CD4-positive, alpha-beta T cell (primary cell): ENCODE data around the gene PLEKHO1. TPM values are rescaled to one million over a fixed set of nuclear protein-coding genes. Genes with fewer than 3 reads are reported as not detected.
"Not testable (repeated sequence)": the region's sequence is repeated elsewhere in the genome, so short reads cannot be mapped to it uniquely, and the experiment has no call there.

Experiments used
- ATAC-seq: fragments of 200-7000 bp; cut with Tn5 transposase; one replicate; pipeline ENCODE4 v1.10.0; 2022; ENCODE audit warnings: mild to moderate bottlenecking; ENCODE audit not compliant: poor library complexity
- CTCF ChIA-PET: fragments of 350-600 bp; sonication (Branson Sonifier 250); formaldehyde crosslinking; loops from one replicate; lab custom pipeline; 2021; ENCODE audit warnings: antibody characterized with exemption, inconsistent platforms; lab: Charles Lee
- POLR2A ChIA-PET: fragments of 350-600 bp; sonication (Branson Sonifier 250); formaldehyde crosslinking; loops from one replicate; lab custom pipeline; 2021; ENCODE audit warnings: antibody characterized with exemption, inconsistent platforms; lab: Charles Lee
- DNase-seq, 14 experiments: peaks; one replicate each; pipeline ENCODE4 v3.0.0-alpha.2; 2013 to 2020; ENCODE audit warnings: mixed read lengths in 2 of 14
- H3K27ac ChIP-seq, 2 donors: one replicate each; pipeline versions ENCODE4 v1.5.1 to v1.7.0; 2013; ENCODE audit warnings: low read length in 2 of 2, low read depth in 1 of 2, mild to moderate bottlenecking in 1 of 2
- H3K27me3 ChIP-seq, 2 experiments: 1 replicate in 1 of 2; 2 replicates in 1 of 2; pipeline versions ENCODE4 v1.6.1 to v1.7.0; 2013; ENCODE audit warnings: low read length in 2 of 2, control low read depth in 1 of 2, mild to moderate bottlenecking in 1 of 2, moderate library complexity in 1 of 2; ENCODE audit not compliant: insufficient read depth in 2 of 2, control insufficient read depth in 1 of 2
- H3K36me3 ChIP-seq: one replicate; pipeline ENCODE4 v1.6.1; 2013; ENCODE audit warnings: low read length, control low read depth; ENCODE audit not compliant: insufficient read depth
- H3K4me1 ChIP-seq: one replicate; pipeline ENCODE4 v1.6.1; 2013; ENCODE audit warnings: low read length, control low read depth; ENCODE audit not compliant: insufficient read depth
- H3K4me3 ChIP-seq: one replicate; pipeline ENCODE4 v1.5.1; 2013; ENCODE audit warnings: mild to moderate bottlenecking, low read length, moderate library complexity
- H3K9me3 ChIP-seq, 2 experiments: 1 replicate in 1 of 2; 2 replicates in 1 of 2; pipeline versions ENCODE4 v1.6.1 to v1.7.0; 2013; ENCODE audit warnings: low read length in 2 of 2, mild to moderate bottlenecking in 2 of 2, control low read depth in 1 of 2, moderate library complexity in 1 of 2; ENCODE audit not compliant: control insufficient read depth in 1 of 2, insufficient read depth in 1 of 2
- H3K27ac Mint-ChIP-seq: one replicate; pipeline ENCODE4 v1.8.0; 2020; ENCODE audit warnings: mixed read lengths
- H3K27me3 Mint-ChIP-seq: one replicate; pipeline ENCODE4 v1.8.0; 2021; ENCODE audit warnings: mixed read lengths
- H3K36me3 Mint-ChIP-seq: one replicate; pipeline ENCODE4 v1.8.0; 2021; ENCODE audit warnings: low read depth, mixed read lengths
- H3K4me1 Mint-ChIP-seq: one replicate; pipeline ENCODE4 v1.8.0; 2021; ENCODE audit warnings: low read depth, mixed read lengths
- H3K4me3 Mint-ChIP-seq: one replicate; pipeline ENCODE4 v1.8.0; 2020; ENCODE audit warnings: mild to moderate bottlenecking, mixed read lengths
- H3K9me3 Mint-ChIP-seq: one replicate; pipeline ENCODE4 v1.8.0; 2020; ENCODE audit warnings: mixed read lengths
- CTCF ChIP-seq: fragments of 200-600 bp; IDR thresholded peaks from one replicate; pipeline ENCODE4 v1.8.0; 2022; ENCODE audit warnings: antibody characterized with exemption, mild to moderate bottlenecking
- intact Hi-C, 2 experiments: fragments of 100-400 bp; cut with DNase I in 1 of 2; cut with micrococcal nuclease in 1 of 2; formaldehyde crosslinking; loops; one replicate each; pipeline versions ENCODE4 v1.15.1 to v1.9.0; 2023 to 2025; cut with DNase I, micrococcal nuclease
- total RNA-seq, 174 experiments: library from RNA in 2 of 174; stranded (reverse) in 2 of 174; gene quantifications; one replicate each; pipeline ENCODE4 v1.2.3 and lab custom pipeline; 2021 to 2026

The PLEKHO1 gene
- total RNA-seq, 2 experiments from 2014 or later, result 97.6 to 110 TPM

- H3K4me3 Mint-ChIP-seq, result no peak overlapping the region
- Histone ChIP-seq H3K9me3 (no peaks in the 10 kb centered on the region), H3K36me3 (no peaks in the 10 kb centered on the region), H3K4me3 (no peak overlapping the region), H3K27me3 (no peaks in the 10 kb centered on the region), H3K27ac (no peak overlapping the region), H3K4me1 (no peaks in the 10 kb centered on the region)
- DNase-seq, result no peak
- no peaks in the 10 kb centered on the region for H3K9me3 Mint-ChIP-seq
- H3K27ac Mint-ChIP-seq, result no peak overlapping the region
- H3K4me1 Mint-ChIP-seq, result no peaks in the 10 kb centered on the region
- intact Hi-C loops, result no loop called here
- ChIA-PET CTCF (no interaction called here), POLR2A (no interaction called here)
- H3K36me3 Mint-ChIP-seq, result no peaks in the 10 kb centered on the region
- TF ChIP-seq CTCF, result no peak
- peaks cover 9% of the 10 kb centered on the region for H3K27me3 Mint-ChIP-seq
- ATAC-seq, result no peak
Measured at GRCh38 chr1:150194381-150195031, 44.8 kb downstream of the PLEKHO1 start.

- Histone ChIP-seq H3K4me1 (no peaks in the 10 kb centered on the region), H3K27me3 (no peaks in the 10 kb centered on the region), H3K27ac (no peak overlapping the region), H3K4me3 (no peak overlapping the region), H3K9me3 (no peaks in the 10 kb centered on the region), H3K36me3 (no peaks in the 10 kb centered on the region)
- Mint-ChIP-seq H3K9me3 (no peaks in the 10 kb centered on the region), H3K4me1 (no peaks in the 10 kb centered on the region), H3K4me3 (no peak overlapping the region), H3K36me3 (no peaks in the 10 kb centered on the region), H3K27me3 (peaks cover 5% of the 10 kb centered on the region), H3K27ac (no peak overlapping the region)
- POLR2A ChIA-PET, result no interaction called here
- CTCF ChIA-PET, result no interaction called here
- no peak for TF ChIP-seq CTCF
- no peak for ATAC-seq
- DNase-seq, result no peak
- intact Hi-C loops, result no loop called here
Measured at GRCh38 chr1:150196417-150196816, 46.7 kb downstream of the PLEKHO1 start.

GRCh38 chr1:150207281-150207971 lies 57.7 kb downstream of the PLEKHO1 start:
- TF ChIP-seq CTCF, result no peak
- Mint-ChIP-seq H3K36me3 (no peaks in the 10 kb centered on the region), H3K4me3 (no peak overlapping the region), H3K27ac (no peak overlapping the region), H3K27me3 (no peaks in the 10 kb centered on the region), H3K9me3 (no peaks in the 10 kb centered on the region), H3K4me1 (no peaks in the 10 kb centered on the region)
- Histone ChIP-seq H3K36me3 (no peaks in the 10 kb centered on the region), H3K4me1 (no peaks in the 10 kb centered on the region), H3K27me3 (no peaks in the 10 kb centered on the region), H3K27ac (no peak overlapping the region), H3K4me3 (no peak overlapping the region), H3K9me3 (no peaks in the 10 kb centered on the region)
- intact Hi-C loops, result no loop called here
- ChIA-PET POLR2A (no interaction called here), CTCF (interaction anchor here (1.0 kb wide), 1 partner anchor 20 kb away, joined by 3 read pairs; no protein-coding TSS in a partner anchor)
- ATAC-seq (no peak), DNase-seq (no peak)

DNA sequence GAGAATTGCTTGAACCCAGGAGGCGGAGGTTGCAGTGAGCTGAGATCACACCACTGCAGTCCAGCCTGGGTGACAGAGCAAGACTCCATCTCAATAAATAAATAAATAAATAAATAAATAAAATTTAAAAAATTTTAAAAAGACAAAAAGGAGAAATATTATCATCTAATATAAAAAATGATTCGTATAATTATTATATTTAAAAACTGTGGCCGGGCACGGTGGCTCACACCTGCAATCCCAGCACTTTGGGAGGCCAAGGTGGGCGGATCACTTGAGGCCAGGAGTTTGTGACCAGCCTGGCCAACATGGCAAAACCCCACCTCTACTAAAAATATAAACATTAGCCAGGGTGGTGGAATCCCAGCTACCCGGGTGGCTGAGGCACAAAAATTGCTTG lies 58.7 kb downstream of the PLEKHO1 start:
- H3K4me3 ChIP-seq, H3K4me1 ChIP-seq, H3K36me3 Mint-ChIP-seq, H3K27me3 ChIP-seq, H3K27ac Mint-ChIP-seq, H3K4me1 Mint-ChIP-seq, ATAC-seq, intact Hi-C loops, H3K9me3 ChIP-seq, POLR2A ChIA-PET, H3K36me3 ChIP-seq, H3K27me3 Mint-ChIP-seq, DNase-seq, H3K27ac ChIP-seq, CTCF ChIA-PET, H3K4me3 Mint-ChIP-seq, H3K9me3 Mint-ChIP-seq: not testable (repeated sequence)
